SK-N-DZ (cell line): ENCODE results near the gene RETSAT.

Source experiments
- DNase-seq: peaks from one replicate; pipeline ENCODE4 v3.0.0-alpha.2; 2015; ENCODE audit warnings: low spot score
- small RNA-seq, 2 experiments: library from RNA; depleted of rRNA; stranded (forward); fragments of <200 nt; gene quantifications; one replicate each; pipeline ENCODE3, GENCODE V24; 2014

RETSAT gene

GRCh38 chr2:85308896-85309555 lies 45.3 kb downstream of the RETSAT start:
- DNase-seq = peak; percentile 38

- no peak for DNase-seq
These were observed 46.1 kb downstream of the RETSAT start for GRCh38 chr2:85308201-85308600.

- no peak for DNase-seq
These were observed 46.8 kb downstream of the RETSAT start for GRCh38 chr2:85307527-85307897.

DNA sequence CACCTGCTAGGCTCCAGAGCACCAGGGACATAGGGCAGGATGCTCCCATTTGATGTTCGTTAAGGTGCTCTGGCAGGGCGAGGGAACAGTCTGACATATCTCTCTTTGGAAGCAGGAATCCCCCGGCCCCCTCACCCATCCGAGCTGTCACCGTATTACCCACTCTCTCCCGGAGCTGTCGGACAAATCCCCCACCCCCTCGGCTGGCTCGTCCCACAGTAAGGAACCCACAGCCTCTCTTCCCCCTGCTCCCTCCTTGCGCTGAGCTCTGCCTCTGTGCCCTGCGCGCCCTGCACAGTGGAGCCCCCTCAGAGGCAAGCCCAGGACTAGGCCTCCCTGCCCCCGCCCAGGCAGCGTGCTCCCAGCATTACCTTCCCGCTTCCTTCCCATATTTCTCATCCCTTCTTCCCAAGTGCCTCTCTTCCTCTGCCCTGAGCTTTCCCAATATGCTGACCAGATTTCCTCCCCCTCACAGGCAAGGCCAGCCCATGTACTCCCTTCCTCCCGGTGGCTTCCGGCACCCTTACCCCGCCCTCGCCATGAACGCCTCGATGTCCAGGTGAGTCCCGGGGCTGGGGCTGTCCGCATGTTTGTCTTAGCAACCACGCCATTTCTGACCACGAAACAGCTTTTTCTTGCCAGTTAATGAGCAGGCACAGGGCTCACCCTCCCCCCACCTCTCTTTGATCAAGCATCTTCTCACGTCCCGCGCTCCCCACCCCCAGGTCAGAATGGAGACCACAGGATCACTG lies 50.4 kb downstream of the RETSAT start:
- no peak for DNase-seq

DNA sequence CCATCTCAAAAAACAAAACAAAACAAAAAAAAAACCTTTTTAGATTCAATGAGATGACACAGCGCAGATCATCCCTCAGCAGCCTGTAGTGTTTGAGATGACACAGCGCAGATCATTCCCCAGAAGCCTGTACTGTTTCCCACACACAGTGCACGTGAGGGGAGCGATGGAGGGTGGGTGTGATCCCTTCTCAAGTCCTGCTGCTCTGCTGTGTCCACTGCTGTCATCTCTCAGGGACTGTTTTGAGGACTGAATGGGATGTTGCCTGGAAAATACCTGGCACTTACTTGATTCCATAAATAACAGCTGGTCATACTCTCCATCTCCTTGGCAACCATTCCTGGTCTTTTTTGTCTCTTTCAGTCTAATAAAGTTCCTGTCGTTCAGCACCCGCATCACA lies 52.2 kb downstream of the RETSAT start:
- peak; percentile 59 for DNase-seq

Small RNA genes within 50 kb of the gene (small RNA-seq; reads per million reads assigned to genes)
- gene AC062037.1 (0 reads per million in 2 experiments), gene AC062037.2 (0 reads per million in 2 experiments), gene RF00019 (0 reads per million in 2 experiments), gene RN7SL113P (0 reads per million in 2 experiments)
